ENCODE data around the gene RUNX2.

GRCh38 chr6:45533386-45533785 lies 205.3 kb downstream of the RUNX2 start:
- TF ChIP-seq CTCF (IDR thresholded peaks at IDR 0.05): no peak
- no peak for TF ChIP-seq EZH2 (IDR thresholded peaks at IDR 0.05; ENCODE audit: borderline replicate concordance, insufficient read depth, low read depth, low read length, poor library complexity, severe bottlenecking)
